Spleen (tissue), 11 donors: Measurements from ENCODE around the gene POLA2. TPM values are rescaled to one million over a fixed set of nuclear protein-coding genes. Genes with fewer than 3 reads are reported as not detected.

Experiments
- DNase-seq: peaks from one replicate; pipeline ENCODE4 v3.0.0-alpha.2; 2020
- H3K27ac ChIP-seq, 8 donors: fragments of 200-600 bp; sonication (generic) in 7 of 8; 1 replicate in 4 of 8; 2 replicates in 4 of 8; pipeline versions ENCODE4 v1.5.0 to v1.8.0; 2016 to 2021; ENCODE audit warnings: inconsistent platforms in 4 of 8, mild to moderate bottlenecking in 4 of 8, moderate library complexity in 1 of 8
- H3K27me3 ChIP-seq, 7 donors: fragments of 200-600 bp; sonication (generic) in 6 of 7; replicated peaks in 1 of 7; 1 replicate in 4 of 7; 2 replicates in 3 of 7; pipeline versions ENCODE4 v1.5.0 to v1.8.0; 2016 to 2021; ENCODE audit warnings: inconsistent platforms in 3 of 7, mild to moderate bottlenecking in 1 of 7
- H3K36me3 ChIP-seq, 6 donors: fragments of 200-600 bp; sonication (generic) in 5 of 6; 1 replicate in 4 of 6; 2 replicates in 2 of 6; pipeline versions ENCODE4 v1.5.0 to v1.8.0; 2016 to 2021; ENCODE audit warnings: inconsistent platforms in 2 of 6
- H3K4me1 ChIP-seq, 6 donors: fragments of 200-600 bp; sonication (generic) in 5 of 6; 1 replicate in 3 of 6; 2 replicates in 3 of 6; pipeline versions ENCODE4 v1.5.0 to v1.8.0; 2016 to 2021; ENCODE audit warnings: inconsistent platforms in 3 of 6
- H3K4me3 ChIP-seq, 8 donors: fragments of 200-600 bp; sonication (generic) in 7 of 8; 1 replicate in 4 of 8; 2 replicates in 4 of 8; pipeline versions ENCODE4 v1.5.0 to v1.8.0; 2016 to 2021; ENCODE audit warnings: inconsistent platforms in 4 of 8, mild to moderate bottlenecking in 4 of 8, moderate library complexity in 2 of 8
- H3K9me3 ChIP-seq, 8 donors: fragments of 200-600 bp; sonication (generic) in 7 of 8; 1 replicate in 4 of 8; 2 replicates in 4 of 8; pipeline versions ENCODE4 v1.5.0 to v1.8.0; 2016 to 2021; ENCODE audit warnings: inconsistent platforms in 4 of 8
- CTCF ChIP-seq, 11 experiments: fragments of 200-600 bp in 7 of 11; fragments of 450-650 bp in 4 of 11; sonication (generic) in 4 of 11; IDR thresholded peaks in 8 of 11; conservative IDR thresholded peaks in 3 of 11; 1 replicate in 7 of 11; 2 replicates in 4 of 11; pipeline versions ENCODE4 v1.4.0 to v1.8.0; 2016 to 2021; ENCODE audit warnings: antibody characterized with exemption in 11 of 11, inconsistent platforms in 4 of 11, mild to moderate bottlenecking in 1 of 11
- POLR2A ChIP-seq, 3 donors: fragments of 450-650 bp; IDR thresholded peaks; one replicate each; pipeline ENCODE4 v1.5.1; 2017; ENCODE audit warnings: antibody characterized with exemption in 3 of 3, mild to moderate bottlenecking in 1 of 3
- POLR2AphosphoS5 ChIP-seq, 3 donors: sonication (generic); formaldehyde crosslinking; IDR thresholded peaks; one replicate each; pipeline ENCODE4 v1.5.1; 2017; ENCODE audit warnings: antibody characterized with exemption in 3 of 3
- WGBS, 5 donors: extraction: QIAGEN DNeasy Blood & Tissue Kit in 3 of 5; methylation state at CpG; one replicate each; pipeline versions ENCODE4 v1.1.5 to v1.1.7; 2013 to 2018; 5-methylcytosine and 5-hydroxymethylcytosine counted together
- intact Hi-C: fragments of 100-400 bp; cut with DNase I; formaldehyde crosslinking; loops from one replicate; pipeline ENCODE4 v1.15.0; 2023; ENCODE audit warnings: low total_unique reads
- polyA plus RNA-seq, 3 donors: library from polyadenylated mRNA; stranded (reverse); fragments of 200-250 nt; gene quantifications; one replicate each; pipeline ENCODE4 v1.2.1, GENCODE V29; 2013
- total RNA-seq, 7 donors: library from RNA; depleted of rRNA in 3 of 7; stranded (reverse); fragments of >200 nt in 3 of 7; fragmentation: NEBNext Ultra II Directional in 4 of 7; extraction: Animal tissue kit (Norgen Biotek cat#: 25700) in 4 of 7; gene quantifications; one replicate each; pipeline versions ENCODE4 v1.1.0 to v1.2.1, GENCODE V29; 2016 to 2021
- donor health status: healthy with polysubstance abuse.
- donor health status: DM: no; HTN: no; CAD: no; lungs with moderate emphysema.
- donor health status: DM: no; HTN: no; CAD: no.
- donor health status: Bipolar disorder and iron deficiency.
- donor health status: healthy.
- donor health status: DM: no; HTN: no; CAD: no.
- donor health status: DM: yes; HTN: yes; CAD: no.

Gene POLA2
- total and polyA plus RNA-seq, 10 donors, result 9.0 to 25.9 (median 14.1) TPM

- no peak for TF ChIP-seq POLR2A (IDR thresholded peaks at IDR 0.05)
- peak in 1 of 3 donors; percentile 6 for TF ChIP-seq POLR2AphosphoS5 (IDR thresholded peaks at IDR 0.05)
- WGBS, 5 donors, result 51 to 71% (median 64%) methylated on average over 6 to 16 of the region's 16 CpGs
- peaks cover 0 to 56% (median 28%) of the 10 kb centered on the region in 6 donors for H3K4me1 ChIP-seq
- intact Hi-C loops, result no loop called here
- DNase-seq, result peak; percentile 1
- peaks cover 4 to 32% (median 25%) of the 10 kb centered on the region in 6 donors for H3K36me3 ChIP-seq
- peak overlapping the region in 1 of 8 donors; percentile 39 for H3K4me3 ChIP-seq
- H3K27me3 ChIP-seq, result no peaks in the 10 kb centered on the region
- H3K27ac ChIP-seq, result peak overlapping the region in 3 of 8 donors; percentile 3 to 50 (median 36)
- H3K9me3 ChIP-seq, result no peaks in the 10 kb centered on the region
Observed at GRCh38 chr11:65214212-65214845, 47.4 kb upstream of the POLA2 start.

GRCh38 chr11:65215441-65216076, 46.2 kb upstream of the POLA2 start:
- no peak overlapping the region for H3K4me3 ChIP-seq
- H3K27me3 ChIP-seq, result no peaks in the 10 kb centered on the region
- no peak for DNase-seq
- intact Hi-C loops, result no loop called here
- TF ChIP-seq POLR2AphosphoS5 (IDR thresholded peaks at IDR 0.05), result no peak
- no peak for TF ChIP-seq CTCF (IDR thresholded peaks at IDR 0.05 in 8 of 11, conservative IDR thresholded peaks at IDR 0.05 in 3 of 11)
- TF ChIP-seq POLR2A (IDR thresholded peaks at IDR 0.05), result no peak
- H3K27ac ChIP-seq, result no peak overlapping the region
- 88 to 91% (median 91%) methylated on average over 24 of the region's 24 CpGs for WGBS, 5 donors
- peaks cover 0 to 20% (median 13%) of the 10 kb centered on the region in 6 donors for H3K36me3 ChIP-seq
- peaks cover 0 to 50% (median 24%) of the 10 kb centered on the region in 6 donors for H3K4me1 ChIP-seq
- no peaks in the 10 kb centered on the region for H3K9me3 ChIP-seq

GRCh38 chr11:65216830-65217229, 44.9 kb upstream of the POLA2 start:
- intact Hi-C loops, result no loop called here
- no peak overlapping the region for H3K27ac ChIP-seq

More at GRCh38 chr11:65216830-65217229, 44.9 kb upstream of the POLA2 start:
- H3K4me1 ChIP-seq, result peaks cover 0 to 37% (median 20%) of the 10 kb centered on the region in 6 donors
- no peak for TF ChIP-seq POLR2AphosphoS5 (IDR thresholded peaks at IDR 0.05)
- TF ChIP-seq POLR2A (IDR thresholded peaks at IDR 0.05), result no peak
- TF ChIP-seq CTCF (IDR thresholded peaks at IDR 0.05 in 8 of 11, conservative IDR thresholded peaks at IDR 0.05 in 3 of 11), result no peak
- peak; percentile 46 for DNase-seq
- peaks cover 0 to 7% (median 2%) of the 10 kb centered on the region in 6 donors for H3K36me3 ChIP-seq
- 79 to 95% (median 86%) methylated on average over 6 of the region's 6 CpGs for WGBS, 5 donors
- H3K4me3 ChIP-seq, result no peak overlapping the region
- H3K27me3 ChIP-seq, result no peaks in the 10 kb centered on the region
- no peaks in the 10 kb centered on the region for H3K9me3 ChIP-seq
